Measurements from ENCODE around the gene TMED8. TPM values are rescaled to one million over a fixed set of nuclear protein-coding genes. Genes with fewer than 3 reads are reported as not detected.
"Not testable (repeated sequence)": the region's sequence is repeated elsewhere in the genome, so short reads cannot be mapped to it uniquely, and the experiment has no call there.

The TMED8 gene
- total RNA-seq, 2 donors from 2014 or later: 6.6 to 7.5 TPM

DNA sequence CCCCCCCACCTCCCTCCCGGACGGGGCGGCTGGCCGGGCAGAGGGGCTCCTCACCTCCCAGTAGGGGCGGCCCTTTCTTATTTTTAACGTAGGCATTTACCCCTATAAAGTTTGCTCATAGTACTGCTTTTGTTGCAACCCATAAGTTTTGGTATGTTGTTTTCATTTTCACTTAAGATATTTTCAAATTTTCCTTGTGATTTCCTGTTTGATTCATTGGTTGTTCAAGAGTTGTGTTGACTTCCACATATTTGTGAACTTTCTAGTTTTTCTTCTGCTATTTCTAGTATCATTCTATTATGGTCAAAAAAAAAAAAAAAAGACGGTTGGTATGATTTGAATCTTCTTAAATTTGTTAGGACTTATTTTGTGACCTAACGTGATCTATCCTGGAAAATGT is 39.9 kb upstream of the TMED8 start:
- Histone ChIP-seq H3K27ac (no peak overlapping the region), H3K36me3 (no peaks in the 10 kb centered on the region), H3K4me1 (no peaks in the 10 kb centered on the region), H3K9me3 (peaks cover 0 to 27% of the 10 kb centered on the region in 2 donors), H3K27me3 (no peaks in the 10 kb centered on the region), H3K4me3 (no peak overlapping the region)
- DNase-seq (ENCODE audit: low spot score): no peak
- TF ChIP-seq CTCF (IDR thresholded peaks at IDR 0.05): no peak

DNA sequence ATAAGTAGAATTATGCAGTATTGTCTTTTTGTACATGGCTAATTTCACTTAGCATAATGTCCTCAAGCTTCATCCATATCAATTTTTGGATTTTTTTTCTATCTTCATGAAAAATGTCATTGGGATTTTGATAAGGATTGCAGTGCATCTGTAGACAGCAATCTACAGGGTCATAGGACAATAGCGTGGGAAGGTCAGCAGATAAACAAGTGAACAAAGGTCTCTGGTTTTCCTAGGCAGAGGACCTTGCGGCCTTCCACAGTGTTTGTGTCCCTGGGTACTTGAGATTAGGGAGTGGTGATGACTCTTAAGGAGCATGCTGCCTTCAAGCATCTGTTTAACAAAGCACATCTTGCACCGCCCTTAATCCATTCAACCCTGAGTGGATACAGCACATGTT is 39.2 kb upstream of the TMED8 start:
- H3K4me3 ChIP-seq; H3K27me3 ChIP-seq; DNase-seq (ENCODE audit: low spot score); H3K4me1 ChIP-seq; H3K36me3 ChIP-seq; H3K27ac ChIP-seq: not testable (repeated sequence)
- H3K9me3 ChIP-seq: peaks cover 0 to 27% of the 10 kb centered on the region in 2 donors

DNA sequence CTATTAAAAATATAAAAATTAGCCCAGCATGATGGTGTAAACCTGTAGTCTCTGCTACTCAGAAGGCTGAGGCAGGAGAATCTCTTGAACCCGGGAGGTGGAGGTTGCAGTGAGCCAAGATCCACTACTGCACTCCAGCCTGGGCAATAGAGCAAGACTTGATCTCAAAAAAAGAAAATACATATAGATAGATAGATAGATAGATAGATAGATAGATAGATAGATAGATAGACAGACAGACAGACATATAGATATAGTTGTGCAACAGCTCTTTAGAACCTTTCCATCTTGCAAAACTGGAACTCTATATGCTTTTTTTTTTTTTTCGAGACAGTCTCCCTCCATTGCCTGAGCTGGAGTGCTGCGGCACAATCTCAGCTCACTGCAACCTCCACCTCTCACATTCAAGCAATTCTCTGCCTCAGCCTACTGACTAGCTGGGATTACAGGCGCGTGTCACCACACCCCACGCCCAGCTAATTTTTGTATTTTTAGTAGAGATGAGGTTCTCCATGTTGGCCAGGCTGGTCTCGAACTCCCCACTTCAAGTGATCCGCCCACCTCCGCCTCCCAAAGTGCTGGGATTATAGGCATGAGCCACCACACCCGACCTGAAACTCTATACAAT is 38.6 kb upstream of the TMED8 start:
- H3K27me3 ChIP-seq; H3K27ac ChIP-seq; H3K36me3 ChIP-seq; DNase-seq (ENCODE audit: low spot score); H3K4me3 ChIP-seq; H3K4me1 ChIP-seq: not testable (repeated sequence)
- H3K9me3 ChIP-seq: peaks cover 0 to 27% of the 10 kb centered on the region in 2 donors

DNA sequence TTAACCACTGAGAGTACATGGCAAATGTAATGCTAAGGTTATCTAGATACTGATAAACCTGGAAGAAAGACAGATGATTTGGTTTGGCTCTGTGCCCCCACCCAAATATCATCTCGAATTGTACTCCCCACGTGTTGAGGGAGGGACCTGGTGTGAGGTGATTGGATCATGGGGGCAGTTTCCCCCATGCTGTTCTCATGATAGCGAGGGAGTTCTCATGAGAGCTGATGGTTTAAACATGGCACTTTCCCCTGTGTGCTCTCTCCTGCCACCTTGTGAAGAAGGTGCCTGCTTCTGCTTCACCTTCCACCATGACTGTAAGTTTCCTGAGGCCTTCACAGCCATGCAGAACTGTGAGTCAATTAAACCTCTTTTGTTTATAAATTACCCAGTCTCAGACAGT is 32.2 kb upstream of the TMED8 start:
- H3K27ac ChIP-seq: no peak overlapping the region
- TF ChIP-seq CTCF (IDR thresholded peaks at IDR 0.05): no peak
- DNase-seq (ENCODE audit: low spot score): no peak
- peaks cover 0 to 5% of the 10 kb centered on the region in 2 donors for H3K4me1 ChIP-seq
- no peaks in the 10 kb centered on the region for H3K9me3 ChIP-seq
- H3K27me3 ChIP-seq: no peaks in the 10 kb centered on the region
- H3K4me3 ChIP-seq: no peak overlapping the region
- H3K36me3 ChIP-seq: no peaks in the 10 kb centered on the region

GRCh38 chr14:77407158-77407557 is 30.3 kb upstream of the TMED8 start:
- no peaks in the 10 kb centered on the region for H3K9me3 ChIP-seq
- no peaks in the 10 kb centered on the region for H3K27me3 ChIP-seq
- DNase-seq (ENCODE audit: low spot score): no peak
- peaks cover 0 to 5% of the 10 kb centered on the region in 2 donors for H3K4me1 ChIP-seq
- H3K4me3 ChIP-seq: no peak overlapping the region
- no peaks in the 10 kb centered on the region for H3K36me3 ChIP-seq
- no peak for TF ChIP-seq CTCF (IDR thresholded peaks at IDR 0.05)
- no peak overlapping the region for H3K27ac ChIP-seq

DNA sequence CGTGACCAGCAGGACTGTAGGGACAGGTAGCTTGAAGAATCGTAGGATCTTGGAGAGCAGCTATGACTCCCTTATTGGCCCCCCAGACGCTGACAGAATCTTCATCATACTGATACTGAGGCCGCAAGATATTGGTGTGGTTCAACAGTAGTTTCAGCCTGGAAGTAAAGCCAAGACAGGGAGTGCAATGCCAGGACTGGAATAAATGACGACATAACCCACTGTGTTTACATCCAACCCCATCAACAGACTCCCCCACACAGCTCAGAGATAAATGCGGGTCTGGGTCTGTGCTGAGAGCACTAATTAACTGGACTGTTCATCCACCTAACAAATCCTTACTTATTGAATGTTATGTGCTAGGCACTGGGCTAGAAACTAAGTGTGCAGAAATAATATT is 29.8 kb upstream of the TMED8 start:
- no peak for TF ChIP-seq CTCF (IDR thresholded peaks at IDR 0.05)
- H3K4me3 ChIP-seq: no peak overlapping the region
- H3K27ac ChIP-seq: no peak overlapping the region

GRCh38 chr14:77406086-77406485 is 29.2 kb upstream of the TMED8 start:
- peaks cover 0 to 5% of the 10 kb centered on the region in 2 donors for H3K4me1 ChIP-seq
- H3K27me3 ChIP-seq: no peaks in the 10 kb centered on the region
- no peak for DNase-seq (ENCODE audit: low spot score)
- no peaks in the 10 kb centered on the region for H3K9me3 ChIP-seq
- no peak for TF ChIP-seq CTCF (IDR thresholded peaks at IDR 0.05)
- H3K36me3 ChIP-seq: no peaks in the 10 kb centered on the region
- no peak overlapping the region for H3K4me3 ChIP-seq
- no peak overlapping the region for H3K27ac ChIP-seq

More for the DNA sequence above, 29.8 kb upstream of the TMED8 start:
- H3K4me1 ChIP-seq: peaks cover 0 to 5% of the 10 kb centered on the region in 2 donors
- H3K36me3 ChIP-seq: no peaks in the 10 kb centered on the region
- DNase-seq (ENCODE audit: low spot score): no peak
- H3K27me3 ChIP-seq: no peaks in the 10 kb centered on the region
- no peaks in the 10 kb centered on the region for H3K9me3 ChIP-seq

Data from right atrium auricular region (tissue), 2 donors.